Effector memory CD8-positive, alpha-beta T cell (primary cell): ENCODE measurements around the gene SLC8A1.

Experiments
- ATAC-seq: fragments of 150-1000 bp; cut with Tn5 transposase; replicated peaks from 2 replicates; pipeline ENCODE4 v1.10.0; 2021; ENCODE audit warnings: mild to moderate bottlenecking, moderate library complexity
- DNase-seq, 3 experiments: peaks; one replicate each; pipeline ENCODE4 v3.0.0; 2021
- H3K27ac Mint-ChIP-seq, 2 donors: one replicate each; pipeline ENCODE4 v1.8.0; 2022; ENCODE audit warnings: mild to moderate bottlenecking in 2 of 2, mixed read lengths in 2 of 2, moderate library complexity in 2 of 2
- H3K27me3 Mint-ChIP-seq, 2 donors: one replicate each; pipeline ENCODE4 v1.8.0; 2022; ENCODE audit warnings: mixed read lengths in 2 of 2
- H3K36me3 Mint-ChIP-seq: one replicate; pipeline ENCODE4 v1.8.0; 2022; ENCODE audit warnings: mild to moderate bottlenecking, moderate library complexity, mixed read lengths; ENCODE audit not compliant: insufficient read depth
- H3K4me1 Mint-ChIP-seq, 2 donors: one replicate each; pipeline ENCODE4 v1.8.0; 2022; ENCODE audit warnings: low read depth in 2 of 2, mixed read lengths in 2 of 2
- H3K4me3 Mint-ChIP-seq, 2 donors: one replicate each; pipeline ENCODE4 v1.8.0; 2022; ENCODE audit warnings: mild to moderate bottlenecking in 2 of 2, mixed read lengths in 2 of 2, moderate library complexity in 2 of 2
- H3K9me3 Mint-ChIP-seq, 2 donors: one replicate each; pipeline ENCODE4 v1.8.0; 2022; ENCODE audit warnings: mixed read lengths in 2 of 2

The SLC8A1 gene

GRCh38 chr2:40476436-40476835 is 24.5 kb upstream of the SLC8A1 start:
- ATAC-seq (no peak), DNase-seq (no peak)
- no peak overlapping the region for H3K4me3 Mint-ChIP-seq
- H3K27ac Mint-ChIP-seq: no peak overlapping the region
- no peaks in the 10 kb centered on the region for H3K27me3 Mint-ChIP-seq
- no peaks in the 10 kb centered on the region for H3K4me1 Mint-ChIP-seq
- H3K9me3 Mint-ChIP-seq: peaks cover 3 to 17% of the 10 kb centered on the region in 2 donors
- peaks cover 2% of the 10 kb centered on the region for H3K36me3 Mint-ChIP-seq

GRCh38 chr2:40474306-40474705 is 22.4 kb upstream of the SLC8A1 start:
- Mint-ChIP-seq H3K4me1 (no peaks in the 10 kb centered on the region), H3K36me3 (peaks cover 2% of the 10 kb centered on the region), H3K9me3 (peaks cover 3 to 21% of the 10 kb centered on the region in 2 donors), H3K4me3 (no peak overlapping the region), H3K27ac (no peak overlapping the region), H3K27me3 (no peaks in the 10 kb centered on the region)
- ATAC-seq (no peak), DNase-seq (no peak)

- H3K4me1 Mint-ChIP-seq: no peaks in the 10 kb centered on the region
- no peak for DNase-seq
Observed at GRCh38 chr2:40471866-40472265, 20.0 kb upstream of the SLC8A1 start.

GRCh38 chr2:40470822-40471813 is 19.2 kb upstream of the SLC8A1 start:
- DNase-seq (no peak), ATAC-seq (peak; percentile 31)

More at GRCh38 chr2:40471866-40472265, 20.0 kb upstream of the SLC8A1 start:
- peaks cover 1 to 21% of the 10 kb centered on the region in 2 donors for H3K9me3 Mint-ChIP-seq
- H3K27me3 Mint-ChIP-seq: no peaks in the 10 kb centered on the region
- no peak overlapping the region for H3K27ac Mint-ChIP-seq
- ATAC-seq: no peak
- no peak overlapping the region for H3K4me3 Mint-ChIP-seq
- no peaks in the 10 kb centered on the region for H3K36me3 Mint-ChIP-seq

GRCh38 chr2:40466935-40467572 is 15.2 kb upstream of the SLC8A1 start:
- Mint-ChIP-seq H3K4me3 (no peak overlapping the region), H3K27me3 (no peaks in the 10 kb centered on the region)

More at GRCh38 chr2:40470822-40471813, 19.2 kb upstream of the SLC8A1 start:
- H3K36me3 Mint-ChIP-seq: no peaks in the 10 kb centered on the region
- no peaks in the 10 kb centered on the region for H3K27me3 Mint-ChIP-seq
- no peak overlapping the region for H3K4me3 Mint-ChIP-seq
- H3K27ac Mint-ChIP-seq: no peak overlapping the region
- no peaks in the 10 kb centered on the region for H3K4me1 Mint-ChIP-seq
- H3K9me3 Mint-ChIP-seq: peaks cover under 1 to 14% of the 10 kb centered on the region in 2 donors

GRCh38 chr2:40466332-40466906 is 14.5 kb upstream of the SLC8A1 start:
- no peaks in the 10 kb centered on the region for H3K36me3 Mint-ChIP-seq
- DNase-seq (no peak), ATAC-seq (no peak)
- no peak overlapping the region for H3K27ac Mint-ChIP-seq
- H3K27me3 Mint-ChIP-seq: no peaks in the 10 kb centered on the region
- peaks cover 4% of the 10 kb centered on the region in 2 donors for H3K9me3 Mint-ChIP-seq
- H3K4me3 Mint-ChIP-seq: no peak overlapping the region
- H3K4me1 Mint-ChIP-seq: no peaks in the 10 kb centered on the region

More at GRCh38 chr2:40466935-40467572, 15.2 kb upstream of the SLC8A1 start:
- Mint-ChIP-seq H3K9me3 (peaks cover 4 to 10% of the 10 kb centered on the region in 2 donors), H3K27ac (no peak overlapping the region), H3K4me1 (no peaks in the 10 kb centered on the region), H3K36me3 (no peaks in the 10 kb centered on the region)
- ATAC-seq (no peak), DNase-seq (no peak)

GRCh38 chr2:40463112-40463511 is 11.2 kb upstream of the SLC8A1 start:
- H3K9me3 Mint-ChIP-seq: peaks cover 0 to 4% of the 10 kb centered on the region in 2 donors
- no peaks in the 10 kb centered on the region for H3K4me1 Mint-ChIP-seq
- peaks cover 2% of the 10 kb centered on the region for H3K36me3 Mint-ChIP-seq
- DNase-seq (no peak), ATAC-seq (no peak)
- H3K27me3 Mint-ChIP-seq: no peaks in the 10 kb centered on the region
- H3K4me3 Mint-ChIP-seq: no peak overlapping the region
- H3K27ac Mint-ChIP-seq: no peak overlapping the region

- Mint-ChIP-seq H3K36me3 (peaks cover 2% of the 10 kb centered on the region), H3K4me3 (no peak overlapping the region), H3K27me3 (peaks cover 0 to 1% of the 10 kb centered on the region in 2 donors), H3K27ac (no peak overlapping the region), H3K4me1 (no peaks in the 10 kb centered on the region), H3K9me3 (no peaks in the 10 kb centered on the region)
- ATAC-seq (no peak), DNase-seq (no peak)
Observed at GRCh38 chr2:40458271-40458794, 6.4 kb upstream of the SLC8A1 start.

GRCh38 chr2:40457837-40458236 is 5.9 kb upstream of the SLC8A1 start:
- ATAC-seq: no peak
- H3K27ac Mint-ChIP-seq: no peak overlapping the region
- H3K36me3 Mint-ChIP-seq: peaks cover 2% of the 10 kb centered on the region
- H3K9me3 Mint-ChIP-seq: no peaks in the 10 kb centered on the region
- no peak overlapping the region for H3K4me3 Mint-ChIP-seq
- H3K27me3 Mint-ChIP-seq: peaks cover 0 to 6% of the 10 kb centered on the region in 2 donors
- no peaks in the 10 kb centered on the region for H3K4me1 Mint-ChIP-seq
- no peak for DNase-seq

- Mint-ChIP-seq H3K27me3 (peaks cover 4 to 11% of the 10 kb centered on the region in 2 donors), H3K27ac (no peak overlapping the region), H3K4me3 (no peak overlapping the region), H3K9me3 (peaks cover 0 to 4% of the 10 kb centered on the region in 2 donors), H3K4me1 (peaks cover 0 to 2% of the 10 kb centered on the region in 2 donors), H3K36me3 (peaks cover 2% of the 10 kb centered on the region)
- ATAC-seq (no peak), DNase-seq (no peak)
Observed at GRCh38 chr2:40457366-40457765, 5.5 kb upstream of the SLC8A1 start.

- no peak for DNase-seq
Observed at GRCh38 chr2:40456926-40457325, 5.0 kb upstream of the SLC8A1 start.

GRCh38 chr2:40455661-40456060 is 3.8 kb upstream of the SLC8A1 start:
- Mint-ChIP-seq H3K9me3 (peaks cover 0 to 7% of the 10 kb centered on the region in 2 donors), H3K4me1 (peaks cover 0 to 3% of the 10 kb centered on the region in 2 donors), H3K27ac (no peak overlapping the region), H3K36me3 (peaks cover 2% of the 10 kb centered on the region), H3K4me3 (no peak overlapping the region), H3K27me3 (peaks cover 18 to 28% of the 10 kb centered on the region in 2 donors)
- DNase-seq (no peak), ATAC-seq (no peak)

More at GRCh38 chr2:40456926-40457325, 5.0 kb upstream of the SLC8A1 start:
- H3K36me3 Mint-ChIP-seq: peaks cover 2% of the 10 kb centered on the region
- peaks cover 0 to 7% of the 10 kb centered on the region in 2 donors for H3K9me3 Mint-ChIP-seq
- peaks cover 6 to 15% of the 10 kb centered on the region in 2 donors for H3K27me3 Mint-ChIP-seq
- no peak overlapping the region for H3K27ac Mint-ChIP-seq
- no peak overlapping the region for H3K4me3 Mint-ChIP-seq
- no peak for ATAC-seq
- H3K4me1 Mint-ChIP-seq: peaks cover 0 to 3% of the 10 kb centered on the region in 2 donors

- Mint-ChIP-seq H3K27ac (no peak overlapping the region), H3K4me1 (peaks cover 0 to 3% of the 10 kb centered on the region in 2 donors), H3K27me3 (peaks cover 24 to 34% of the 10 kb centered on the region in 2 donors)
Observed at GRCh38 chr2:40454321-40454720, 2.4 kb upstream of the SLC8A1 start.

More at GRCh38 chr2:40454321-40454720, 2.4 kb upstream of the SLC8A1 start:
- ATAC-seq (no peak), DNase-seq (no peak)
- no peak overlapping the region for H3K4me3 Mint-ChIP-seq
- H3K36me3 Mint-ChIP-seq: no peaks in the 10 kb centered on the region
- peaks cover 0 to 7% of the 10 kb centered on the region in 2 donors for H3K9me3 Mint-ChIP-seq
